Neural progenitor cell (in vitro differentiated cells): ENCODE measurements around the gene FGF22.

Experiments
- EZH2 ChIP-seq: fragments of 200-600 bp; sonication (generic); IDR thresholded peaks from 2 replicates; pipeline ENCODE4 v1.6.1; 2017; ENCODE audit warnings: antibody characterized with exemption, mild to moderate bottlenecking, moderate library complexity
- TF ChIP-seq, protein P1 (sequence below): fragments of 200-600 bp; sonication (generic); IDR thresholded peaks from 2 replicates; pipeline ENCODE4 v1.5.1; 2017; ENCODE audit warnings: antibody characterized with exemption, mild to moderate bottlenecking

- TF ChIP-seq, protein P1, sequence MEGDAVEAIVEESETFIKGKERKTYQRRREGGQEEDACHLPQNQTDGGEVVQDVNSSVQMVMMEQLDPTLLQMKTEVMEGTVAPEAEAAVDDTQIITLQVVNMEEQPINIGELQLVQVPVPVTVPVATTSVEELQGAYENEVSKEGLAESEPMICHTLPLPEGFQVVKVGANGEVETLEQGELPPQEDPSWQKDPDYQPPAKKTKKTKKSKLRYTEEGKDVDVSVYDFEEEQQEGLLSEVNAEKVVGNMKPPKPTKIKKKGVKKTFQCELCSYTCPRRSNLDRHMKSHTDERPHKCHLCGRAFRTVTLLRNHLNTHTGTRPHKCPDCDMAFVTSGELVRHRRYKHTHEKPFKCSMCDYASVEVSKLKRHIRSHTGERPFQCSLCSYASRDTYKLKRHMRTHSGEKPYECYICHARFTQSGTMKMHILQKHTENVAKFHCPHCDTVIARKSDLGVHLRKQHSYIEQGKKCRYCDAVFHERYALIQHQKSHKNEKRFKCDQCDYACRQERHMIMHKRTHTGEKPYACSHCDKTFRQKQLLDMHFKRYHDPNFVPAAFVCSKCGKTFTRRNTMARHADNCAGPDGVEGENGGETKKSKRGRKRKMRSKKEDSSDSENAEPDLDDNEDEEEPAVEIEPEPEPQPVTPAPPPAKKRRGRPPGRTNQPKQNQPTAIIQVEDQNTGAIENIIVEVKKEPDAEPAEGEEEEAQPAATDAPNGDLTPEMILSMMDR, result no peak
- no peak for TF ChIP-seq EZH2
These were observed 49.0 kb upstream of the FGF22 start for GRCh38 chr19:590750-591098.
